Midbrain (tissue), 1 donor: ENCODE data around the gene ZBED6.

Experiments
- DNase-seq: peaks from one replicate; lab custom pipeline; 2025; lab: John Stamatoyannopoulos, UW

Gene ZBED6

DNA sequence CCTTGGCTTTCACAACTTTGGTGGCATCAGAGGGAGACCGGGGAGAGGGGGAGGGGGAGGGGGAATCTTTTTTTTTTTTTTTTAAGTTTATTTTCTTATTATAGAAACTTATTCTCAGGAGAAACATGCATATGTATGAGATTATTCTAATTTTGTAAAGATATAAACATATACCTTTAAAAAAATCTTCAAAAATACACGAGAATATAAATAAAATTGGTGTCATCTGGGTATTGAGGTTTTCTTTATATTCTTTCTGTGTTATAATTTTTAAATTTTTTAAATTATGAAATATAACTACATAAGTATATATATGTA is 47.1 kb downstream of the ZBED6 start:
- no peak for DNase-seq

DNA sequence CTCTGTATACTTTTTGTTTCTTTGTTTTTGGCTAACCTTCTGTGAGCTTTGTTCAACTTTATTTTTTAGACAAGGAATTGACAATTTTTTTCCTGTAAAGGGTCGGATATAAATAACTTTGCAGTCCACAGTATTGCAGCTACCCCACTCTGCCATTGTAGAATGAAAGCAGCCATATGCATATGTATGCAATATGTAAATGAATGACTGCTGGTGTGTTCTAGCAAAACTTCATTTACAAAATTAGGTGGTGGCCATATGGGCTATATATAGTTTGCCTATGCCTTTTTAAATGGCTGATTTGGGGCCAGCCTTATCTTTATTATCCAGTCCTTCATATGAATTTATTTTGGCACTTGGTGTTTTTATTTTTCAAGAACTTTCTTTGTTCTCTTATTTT is 48.0 kb downstream of the ZBED6 start:
- DNase-seq = no peak
